ENCODE data around the gene NOC3L.
A peak's percentile ranks its signal among the peaks of the same experiment; 100 is the strongest.

- TF ChIP-seq CTCF (IDR thresholded peaks at IDR 0.05) (no peak), POLR2AphosphoS5 (IDR thresholded peaks at IDR 0.05) (peak in 2 of 3 donors; percentile 73 to 83)
These were observed 40.9 kb upstream of the NOC3L start for GRCh38 chr10:94403380-94404213.

All from stomach (tissue), 4 donors.